ENCODE results near the gene C1QTNF12.

C1QTNF12 gene

DNA sequence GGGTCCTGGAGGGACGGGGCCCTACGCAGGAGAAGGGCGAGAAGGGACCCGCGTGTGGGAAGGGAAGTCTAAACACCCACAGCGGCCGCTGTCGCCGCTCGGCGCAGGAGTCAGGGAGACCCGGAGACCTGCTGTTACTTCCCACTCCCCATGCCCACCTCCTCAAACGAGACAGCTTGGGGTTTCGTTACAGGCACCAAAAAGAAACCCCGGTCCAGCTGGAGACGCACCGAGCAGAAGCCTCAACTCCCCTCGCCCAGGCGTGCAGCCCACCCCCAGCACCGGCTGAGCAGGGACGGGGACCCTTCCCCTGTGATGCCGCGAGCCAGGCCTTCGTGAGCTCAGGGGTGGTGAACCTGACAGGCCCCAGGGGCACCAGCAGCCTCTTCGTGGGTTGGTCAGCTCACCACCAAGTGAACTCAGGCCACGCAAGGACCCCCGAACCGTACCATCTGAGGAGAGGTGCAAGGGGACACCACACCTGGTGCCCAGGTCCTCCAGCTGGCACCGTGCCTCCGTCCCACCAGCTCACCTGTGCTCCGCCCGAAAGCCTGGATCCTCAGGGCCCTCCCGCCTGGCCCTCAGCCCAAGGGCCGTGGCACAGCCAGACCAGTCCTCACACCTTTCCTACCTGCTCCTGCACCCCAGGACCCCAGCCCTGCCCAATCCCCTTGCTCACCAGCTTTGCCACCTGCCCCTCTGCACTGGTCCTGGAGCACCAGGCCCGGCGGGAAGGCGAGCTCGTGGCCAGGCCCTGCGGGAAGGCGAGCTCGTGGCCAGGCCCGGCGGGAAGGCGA lies 19.8 kb downstream of the C1QTNF12 start:
- no peak for DNase-seq

DNA sequence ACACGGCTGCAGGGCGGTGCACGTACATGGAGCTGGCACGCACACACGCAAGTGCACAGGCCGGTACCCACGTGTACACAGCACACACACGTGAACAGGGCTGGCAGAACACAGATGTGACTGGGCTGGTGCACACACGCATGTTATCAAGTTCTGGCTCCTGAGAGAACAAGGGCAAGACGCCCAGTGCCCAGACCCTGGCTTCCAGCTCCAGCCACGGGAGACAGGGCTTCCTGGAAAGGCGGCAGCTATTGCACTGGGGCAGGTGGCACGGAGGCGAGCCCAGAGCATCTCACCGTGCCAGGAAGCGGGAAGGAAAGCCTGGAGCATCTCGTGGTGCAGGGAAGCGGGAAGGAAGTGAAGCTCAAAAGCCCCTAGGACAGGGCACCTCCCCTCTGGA lies 20.6 kb downstream of the C1QTNF12 start:
- no peak for DNase-seq

DNA sequence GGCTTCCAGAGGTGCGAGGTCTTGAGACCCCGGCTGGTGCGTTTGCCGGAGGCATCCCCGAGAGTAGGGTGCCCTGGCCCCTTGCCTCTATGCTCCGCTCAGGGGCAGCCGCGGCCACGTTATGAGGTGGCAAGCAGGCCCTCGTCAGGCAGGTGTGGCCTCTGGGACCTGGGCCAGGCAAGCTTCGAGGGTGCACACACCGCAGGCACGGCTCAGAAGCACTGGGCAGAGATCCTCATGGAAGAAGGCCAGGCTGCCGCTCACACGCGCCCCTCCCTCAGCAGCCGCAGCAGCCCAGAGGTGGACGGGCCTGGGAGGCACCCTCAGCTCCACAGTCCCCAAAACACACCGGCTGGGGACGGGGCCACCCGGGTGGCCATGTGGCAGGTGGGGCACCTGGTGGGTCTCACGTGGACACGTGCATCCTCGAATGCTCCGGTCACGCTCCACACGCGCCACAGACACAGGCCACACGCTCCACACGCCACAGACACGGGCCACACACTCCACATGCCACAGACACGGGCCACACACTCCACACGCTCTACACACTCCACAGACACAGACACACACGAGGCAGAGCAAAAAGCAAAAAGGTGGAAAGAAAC lies 21.2 kb downstream of the C1QTNF12 start:
- no peak for DNase-seq

DNA sequence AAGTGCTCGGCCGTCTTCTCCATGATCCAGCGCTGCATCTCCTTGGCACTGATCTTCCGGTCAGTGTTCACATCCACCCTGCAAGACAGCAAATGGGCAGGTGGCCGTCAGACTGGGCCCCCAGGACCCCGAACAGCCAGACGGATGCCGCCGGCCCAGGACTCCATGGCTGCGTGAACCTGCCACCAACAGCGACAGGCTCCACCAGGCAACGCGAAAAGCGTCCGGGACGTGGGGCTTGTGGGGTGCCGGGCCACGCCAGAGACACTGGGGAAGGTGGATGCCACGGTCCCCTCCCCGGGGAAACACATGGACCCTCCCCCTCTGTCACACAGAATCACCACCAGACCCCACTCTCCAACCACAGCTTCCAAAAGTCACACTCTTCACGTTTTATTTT lies 22.6 kb downstream of the C1QTNF12 start:
- no peak for DNase-seq

DNA sequence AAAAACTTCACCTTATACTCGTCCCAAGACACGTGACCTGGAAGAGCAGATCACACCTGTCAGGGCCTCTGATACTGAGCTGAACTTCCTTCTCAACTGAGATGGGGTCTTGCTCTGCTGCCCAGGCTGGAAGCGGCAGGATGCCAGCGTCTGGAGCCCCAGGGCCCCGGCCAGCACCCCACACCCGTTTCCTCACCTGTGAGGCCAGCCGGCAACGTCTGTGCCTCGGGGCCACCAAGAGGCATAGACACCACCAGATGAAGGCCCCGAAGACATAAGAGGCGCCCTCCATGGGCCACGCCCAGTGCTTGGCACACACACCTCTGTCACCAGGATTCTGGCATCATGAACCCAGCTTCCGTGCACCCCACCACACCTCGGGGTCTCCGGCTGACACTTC lies 23.2 kb downstream of the C1QTNF12 start:
- DNase-seq, result no peak

DNA sequence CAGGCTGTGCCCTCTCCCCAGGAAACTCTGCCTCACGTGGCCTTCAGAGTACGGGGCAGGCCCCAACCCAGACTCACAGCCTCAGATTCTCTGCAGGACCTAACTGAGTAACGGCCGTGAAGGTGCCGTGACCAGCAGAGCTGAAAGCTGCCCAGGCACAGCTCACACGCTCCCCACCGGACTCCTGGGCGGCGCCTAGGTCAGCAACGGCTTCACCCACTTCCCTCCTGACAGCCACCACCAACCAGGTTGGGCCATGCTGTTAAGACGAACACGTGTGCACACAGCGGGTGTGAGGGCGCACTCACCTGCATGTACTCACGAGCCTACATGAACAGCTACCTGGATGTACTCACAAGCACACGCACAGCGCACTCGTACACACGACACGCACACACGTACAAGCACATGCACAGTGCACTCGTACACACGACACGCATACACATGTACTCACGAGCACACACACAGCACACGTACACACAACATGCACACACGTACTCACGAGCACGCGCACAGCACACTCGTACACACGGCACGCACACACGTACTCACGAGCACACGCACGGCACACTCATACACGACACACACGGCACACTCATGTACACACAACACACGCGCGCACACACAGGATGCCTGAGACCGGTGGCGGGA lies 23.8 kb downstream of the C1QTNF12 start:
- no peak for DNase-seq

DNA sequence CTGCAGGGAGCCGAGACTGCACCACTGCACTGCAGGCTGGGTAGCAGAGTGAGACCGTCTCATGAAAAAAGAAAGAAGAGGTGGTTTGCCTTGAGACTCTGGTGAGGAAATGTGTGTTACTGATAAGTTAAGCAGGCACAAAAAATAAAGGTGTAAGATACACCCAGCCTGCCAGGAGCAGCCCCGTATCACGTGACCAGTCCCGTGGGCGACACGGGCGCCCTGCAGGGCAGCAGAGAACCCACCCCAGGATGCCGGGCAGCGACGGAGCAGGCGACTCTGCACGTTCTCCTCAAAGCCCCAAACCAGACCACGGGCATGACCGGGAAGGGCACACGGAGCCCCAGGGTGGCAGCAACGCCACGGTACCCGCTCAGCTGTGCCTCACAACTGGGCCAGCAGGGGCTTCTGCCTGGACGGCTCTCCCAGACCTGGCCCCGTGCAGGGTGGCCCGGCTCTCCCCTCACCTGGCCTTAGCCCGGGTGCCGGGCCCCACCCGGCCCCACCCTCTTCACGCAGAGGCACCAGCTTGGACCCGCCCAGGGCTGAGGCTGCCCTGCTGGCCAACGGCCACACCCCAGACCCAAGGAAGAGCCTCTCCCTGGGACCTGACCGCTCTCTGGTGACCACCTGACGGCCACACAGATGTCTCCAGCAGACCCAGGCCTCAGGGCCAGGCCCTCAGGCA lies 24.5 kb downstream of the C1QTNF12 start:
- no peak for DNase-seq

DNA sequence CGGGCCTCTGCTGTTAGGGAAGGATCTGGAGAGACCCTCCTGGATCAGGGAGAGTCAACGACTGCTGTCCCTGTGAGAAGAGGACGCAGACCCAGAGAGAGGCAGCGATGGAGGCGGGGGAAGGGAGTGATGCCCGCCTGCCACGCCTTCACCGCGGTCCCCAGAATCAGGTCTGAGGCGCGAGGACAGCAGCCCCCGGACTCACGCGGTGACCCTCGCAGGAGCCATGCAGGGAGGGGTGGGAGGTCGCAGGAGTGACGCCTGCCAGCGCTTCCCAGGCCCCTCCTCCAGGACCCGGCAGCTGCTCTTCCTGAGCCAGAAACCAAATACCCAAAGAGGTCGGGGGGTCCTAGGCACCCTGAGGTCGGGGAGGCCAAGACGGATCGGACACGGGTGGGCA lies 26.3 kb downstream of the C1QTNF12 start:
- no peak for DNase-seq

DNA sequence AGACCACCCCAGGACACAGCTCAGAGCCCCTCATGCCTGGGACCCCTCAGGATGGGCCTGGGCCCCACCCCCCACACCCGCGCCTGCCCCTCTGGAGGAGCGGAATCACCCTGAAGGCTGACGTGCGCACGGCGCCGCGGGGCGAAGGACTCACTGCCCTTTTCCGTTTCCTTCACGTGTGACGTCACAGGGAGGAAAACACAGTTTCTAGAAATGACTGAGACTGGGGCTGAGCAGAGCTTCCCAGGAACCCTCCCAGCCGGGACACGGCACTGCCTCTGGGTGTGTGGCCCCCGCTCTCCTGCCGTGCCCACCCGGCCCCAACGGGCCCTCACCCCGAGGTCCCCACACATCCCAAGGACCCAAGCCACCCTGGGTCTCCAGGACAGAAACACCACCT lies 27.2 kb downstream of the C1QTNF12 start:
- DNase-seq, result no peak

DNA sequence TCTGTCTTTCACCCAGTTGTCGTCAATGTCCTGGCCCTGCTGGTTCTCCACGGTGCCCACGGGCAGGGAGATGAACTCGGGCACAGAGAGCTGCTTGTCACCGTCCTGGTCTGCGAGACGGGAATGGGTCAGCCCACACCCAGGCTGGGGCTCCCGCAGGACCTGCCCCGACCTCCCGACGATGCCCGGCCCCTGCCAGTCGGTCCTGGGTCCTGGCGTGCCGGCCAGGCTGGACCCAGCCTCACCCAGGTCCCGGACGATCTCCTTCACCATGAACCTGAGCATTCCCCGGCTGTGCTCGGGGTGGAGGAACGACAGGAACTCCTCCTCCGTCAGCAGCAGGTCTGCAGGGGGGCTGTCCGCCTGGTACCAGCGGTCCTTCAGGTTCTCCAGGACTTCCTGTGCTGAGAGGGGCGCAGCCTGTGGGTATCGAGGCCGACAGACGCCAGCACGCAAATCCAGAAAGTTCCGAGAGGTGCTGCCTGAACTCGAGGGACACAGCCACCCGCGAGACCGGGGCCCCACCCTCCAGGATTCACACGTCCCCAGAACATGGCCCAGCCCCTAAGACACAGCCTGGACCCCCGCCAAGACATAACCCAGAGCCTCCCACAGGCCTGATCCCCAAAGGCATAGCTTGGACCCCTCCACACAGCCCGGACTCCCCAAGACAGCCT lies 27.9 kb downstream of the C1QTNF12 start:
- DNase-seq, result no peak

DNA sequence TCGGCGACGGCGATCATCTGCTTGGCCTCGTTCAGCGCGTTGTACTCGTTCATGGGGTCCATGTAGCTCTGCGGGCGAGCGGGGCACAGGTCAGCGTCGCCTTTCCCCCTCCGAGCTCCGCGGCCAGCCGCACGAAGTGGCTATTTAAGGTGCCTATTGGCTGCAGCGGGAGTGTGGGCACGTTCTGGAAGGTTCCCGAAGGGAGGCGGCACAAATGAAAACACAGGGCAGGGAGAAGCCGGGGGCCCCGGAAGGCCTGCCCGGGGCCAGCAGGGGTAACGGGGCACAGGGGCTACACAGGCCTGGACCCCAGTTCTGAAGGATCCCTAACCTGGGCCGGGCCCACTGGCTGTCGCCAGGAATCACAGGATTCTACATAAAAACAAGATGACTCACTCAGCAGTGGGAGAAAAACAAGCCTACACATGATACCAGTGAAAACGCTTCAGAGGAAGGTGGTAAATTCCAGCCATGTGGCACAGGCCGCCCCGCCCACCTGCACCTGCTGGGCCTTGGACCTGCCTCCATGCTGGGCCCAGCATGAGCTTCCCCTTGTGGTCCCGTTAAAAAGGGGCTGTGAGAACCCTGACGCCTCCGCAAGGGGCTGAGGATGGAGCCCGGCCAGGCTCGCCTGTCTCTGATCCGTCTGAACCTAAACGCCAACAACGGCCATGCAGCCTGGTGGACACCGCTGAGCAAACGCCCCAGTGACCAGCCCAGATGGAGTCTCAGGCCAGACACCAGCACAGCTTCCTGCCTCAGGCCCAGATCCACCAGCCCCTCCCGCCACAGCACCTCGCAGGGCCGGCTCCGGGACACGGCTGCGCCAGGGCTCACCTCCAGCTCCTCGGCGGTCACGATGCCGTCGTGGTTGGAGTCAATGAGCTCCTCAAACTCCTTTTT lies 28.6 kb downstream of the C1QTNF12 start:
- no peak for DNase-seq

DNA sequence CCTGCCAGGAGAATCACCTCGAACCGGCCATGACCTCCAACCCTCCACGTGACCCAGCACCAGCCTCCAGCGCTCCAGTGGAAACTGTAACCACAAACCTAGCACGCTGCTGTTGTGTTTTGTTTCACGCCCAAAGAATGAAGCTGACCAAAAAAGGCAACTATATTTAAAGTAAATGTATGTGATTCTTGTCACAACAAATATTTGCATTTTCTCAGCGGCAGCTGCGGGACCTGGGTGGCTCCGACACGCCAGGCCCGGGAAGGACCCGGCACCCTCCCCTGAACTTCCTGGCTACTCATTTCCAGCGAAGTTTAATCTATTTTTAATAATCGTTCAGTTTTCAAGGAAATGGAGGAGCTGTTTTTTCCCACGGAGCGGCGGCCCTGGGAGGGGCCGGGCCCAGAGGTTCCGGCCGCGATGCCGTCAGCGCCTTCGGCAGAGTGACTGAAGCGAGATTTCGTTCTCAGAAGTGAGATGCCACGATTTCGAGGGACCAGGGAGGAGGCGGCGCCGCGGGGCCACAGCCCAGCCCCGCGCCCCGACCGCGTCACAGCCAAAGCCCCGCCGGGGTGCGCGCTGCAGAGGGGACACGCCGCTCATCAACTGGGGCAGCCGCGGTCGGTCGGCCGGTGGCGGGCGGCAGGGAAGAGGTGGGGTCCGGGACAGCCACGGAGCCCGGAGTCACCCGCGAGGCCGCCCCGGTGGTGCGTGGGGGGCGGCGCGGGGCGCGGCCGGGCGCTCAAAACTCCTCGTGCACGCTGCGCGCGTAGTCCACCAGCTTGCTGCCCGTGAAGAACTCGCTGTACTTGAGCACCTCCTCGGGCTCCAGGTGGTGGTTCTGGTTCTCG lies 29.5 kb downstream of the C1QTNF12 start:
- DNase-seq, result no peak

DNA sequence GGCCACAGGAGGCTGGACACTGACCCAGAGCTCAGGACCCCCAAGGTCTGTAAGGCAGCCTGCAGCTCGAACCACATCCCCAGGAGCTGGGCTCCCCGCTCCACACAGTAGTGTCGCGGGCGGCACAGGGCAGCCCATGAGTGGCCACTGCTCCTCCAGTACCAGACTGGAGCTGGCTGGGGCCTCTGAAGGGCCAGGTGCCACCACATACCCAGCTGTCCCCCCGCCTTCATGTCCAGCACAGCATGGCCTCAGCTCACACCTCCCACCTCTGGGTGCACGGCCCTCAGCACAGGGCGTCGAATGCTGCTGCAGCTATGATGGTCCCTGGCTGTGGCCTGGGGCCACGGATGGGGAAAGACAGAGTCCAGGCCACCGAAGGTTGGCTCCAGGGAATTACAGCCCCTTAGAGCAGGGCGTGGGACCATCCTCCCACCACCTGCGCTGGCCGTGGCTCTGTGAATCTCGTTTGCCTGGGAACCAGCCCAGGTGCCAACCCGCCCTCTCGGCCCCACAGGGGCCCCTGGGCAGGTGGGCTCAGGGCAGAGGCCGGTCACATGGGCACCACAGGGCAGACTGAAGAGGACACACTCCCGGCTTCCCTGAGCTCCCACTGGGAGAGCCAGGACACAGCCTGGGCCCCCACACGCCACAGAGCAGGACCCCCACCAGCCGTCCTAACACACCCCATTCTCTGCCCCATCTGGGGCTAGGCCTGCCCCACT lies 30.5 kb downstream of the C1QTNF12 start:
- no peak for DNase-seq

DNA sequence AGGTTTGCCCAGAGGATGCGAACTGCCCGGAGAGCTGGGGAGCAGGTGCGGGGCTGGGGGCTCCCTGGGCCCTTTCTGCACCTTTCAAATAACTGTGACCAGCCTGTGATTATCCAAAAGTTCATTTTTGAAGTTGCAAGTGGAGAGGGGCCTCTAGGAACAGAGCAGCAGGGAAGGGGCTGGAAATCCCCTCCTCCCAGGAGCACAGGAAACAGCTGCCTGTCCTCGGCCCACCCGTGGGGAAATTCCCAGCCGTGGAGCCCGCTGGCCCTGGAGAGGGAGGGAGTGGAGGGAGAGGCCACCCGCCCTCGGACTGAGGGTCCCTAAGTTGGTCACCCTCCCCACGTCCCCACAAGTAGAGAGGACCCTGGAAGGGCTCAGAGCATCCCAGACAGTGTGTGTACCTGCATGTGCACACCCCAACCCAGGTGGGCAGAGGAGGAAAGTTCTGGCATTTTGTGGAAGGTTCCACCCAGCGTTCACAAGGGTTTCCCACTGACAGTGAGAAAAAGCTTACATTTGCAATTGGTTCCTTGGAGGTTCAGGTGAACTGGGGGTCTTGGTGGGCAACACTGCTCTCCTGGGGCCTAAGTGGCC lies 31.3 kb downstream of the C1QTNF12 start:
- no peak for DNase-seq

DNA sequence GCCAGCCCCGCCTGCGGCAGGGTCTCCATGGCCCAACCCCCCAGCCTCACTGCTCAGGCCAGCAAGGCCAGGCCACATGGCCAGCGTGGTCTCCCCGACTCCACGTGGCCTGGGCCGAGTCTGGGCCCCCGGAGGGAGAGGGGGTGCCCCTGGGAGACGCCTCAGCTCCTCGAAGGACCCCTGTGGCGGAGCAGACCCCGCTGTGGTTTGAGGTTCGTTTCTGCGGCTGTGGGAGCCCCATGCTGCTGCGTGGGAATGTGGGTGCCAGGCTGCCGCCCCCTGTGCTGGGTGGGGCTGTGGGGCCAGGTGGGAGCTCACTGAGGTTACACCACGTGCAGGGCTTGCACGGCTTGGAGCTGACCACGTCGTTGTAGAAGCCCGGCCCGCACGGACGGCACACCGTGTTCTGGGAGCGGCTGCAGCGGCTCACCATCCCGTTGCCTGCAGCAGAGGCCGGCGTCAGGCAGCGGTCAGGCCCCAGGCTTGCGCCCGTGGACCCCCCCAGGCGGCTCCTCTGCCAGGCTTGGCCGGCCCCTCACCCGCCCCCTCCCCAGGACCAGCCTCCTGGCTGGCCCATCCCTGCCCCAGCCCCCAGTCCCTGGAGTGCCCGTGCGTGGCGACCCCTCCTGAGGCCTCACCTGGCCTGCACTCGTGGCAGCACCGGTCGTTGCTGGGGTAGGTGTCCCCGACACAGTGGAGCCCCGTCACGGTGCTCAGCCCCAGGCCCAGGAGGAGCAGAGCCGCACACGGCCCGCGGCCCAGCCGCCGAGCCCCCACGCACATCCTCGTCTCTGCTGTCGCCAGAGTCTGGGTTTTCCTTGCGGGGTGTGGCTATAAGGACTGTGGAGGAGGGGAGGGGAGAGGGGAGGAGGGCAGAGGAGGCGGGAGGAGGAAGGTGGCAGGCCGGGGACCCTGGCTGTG lies 32.9 kb downstream of the C1QTNF12 start, which contains the start of gene TNFRSF4:
Gene TNFRSF4, minus strand, starts transcription at position 809 of the 921 bp plus-strand sequence. Its CDS starts 26 bp downstream, at position 783.
- DNase-seq, result no peak

DNA sequence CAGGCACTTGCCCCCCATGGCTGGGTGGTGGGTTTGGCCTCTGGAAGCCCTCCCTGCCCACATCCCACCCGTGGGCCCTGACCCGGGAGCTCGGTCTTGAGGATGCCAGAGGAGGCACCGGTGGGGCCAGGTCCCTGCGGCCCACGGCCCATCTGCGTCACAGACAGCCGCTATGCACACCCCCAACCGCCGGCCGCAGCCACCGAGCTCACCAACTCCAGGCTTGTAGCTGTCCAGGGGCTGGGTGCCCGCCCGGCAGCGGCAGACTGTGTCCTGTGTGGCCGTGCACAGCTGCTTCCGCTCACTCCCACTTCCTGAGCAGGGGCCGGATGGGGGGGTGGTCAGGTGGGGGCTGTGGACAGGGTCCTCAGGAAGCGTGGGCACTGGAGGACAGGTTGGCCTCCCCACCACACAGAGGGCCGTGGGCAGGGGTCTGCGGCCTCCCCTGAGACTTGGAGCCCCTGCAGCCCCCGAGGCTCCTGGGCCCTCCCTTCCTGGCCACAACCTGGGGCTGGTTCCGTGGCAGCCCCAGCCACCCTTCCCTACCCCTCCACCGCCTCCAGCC lies 33.7 kb downstream of the C1QTNF12 start:
- DNase-seq, result no peak

DNA sequence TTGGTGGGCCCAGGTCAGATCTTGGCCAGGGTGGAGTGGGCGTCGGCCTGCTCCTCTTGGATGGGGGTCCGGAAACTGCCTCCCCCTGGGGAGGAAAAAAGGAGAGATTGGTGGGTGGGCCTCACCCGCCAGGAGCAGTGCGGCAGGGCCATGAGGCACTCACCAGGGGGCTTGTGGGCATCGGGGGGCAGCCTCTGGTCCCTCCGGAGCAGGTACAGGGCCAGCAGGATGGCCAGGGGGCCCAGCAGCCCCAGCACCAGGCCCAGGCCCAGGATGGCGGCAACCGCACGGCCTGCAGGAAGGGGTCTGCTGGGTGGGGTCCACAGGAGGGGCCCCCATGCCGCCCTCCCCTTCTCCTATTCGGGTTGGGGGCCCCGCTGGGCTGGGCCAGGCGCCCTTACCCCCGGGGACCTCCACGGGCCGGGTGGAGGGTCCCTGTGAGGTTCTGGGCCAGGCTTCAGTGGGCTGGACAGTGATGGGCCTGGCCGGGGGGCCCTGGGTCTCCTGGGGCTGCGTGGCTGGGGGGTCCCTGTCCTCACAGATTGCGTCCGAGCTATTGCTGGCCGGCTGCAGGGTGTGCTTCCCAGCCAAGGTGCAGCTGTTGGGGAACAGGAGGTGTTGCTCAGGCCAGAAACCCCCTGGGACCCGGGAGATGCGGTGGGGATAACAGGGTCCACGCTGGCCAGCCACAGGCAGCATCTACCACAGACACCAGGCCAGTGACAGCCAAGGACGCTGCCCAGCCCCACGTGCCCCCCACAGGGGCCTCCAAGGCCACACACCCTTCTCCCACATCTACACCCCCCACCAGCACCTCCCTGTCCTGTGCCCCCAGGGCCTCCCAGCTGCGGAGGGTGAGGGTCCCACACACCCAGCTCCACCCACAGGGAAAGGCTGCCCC lies 34.7 kb downstream of the C1QTNF12 start:
- no peak for DNase-seq
